NT2/D1 (cell line): ENCODE measurements around the gene ZDHHC18.
A peak's percentile ranks its signal among the peaks of the same experiment; 100 is the strongest.

Experiments used
- DNase-seq: peaks from one replicate; pipeline ENCODE4 v3.0.0-alpha.2; 2011; ENCODE audit warnings: low read depth, low spot score
- H3K27me3 ChIP-seq: 2 replicates; pipeline ENCODE4 v1.6.0; 2011; ENCODE audit warnings: mild to moderate bottlenecking; ENCODE audit not compliant: insufficient read length, insufficient read depth
- H3K36me3 ChIP-seq: 2 replicates; pipeline ENCODE4 v1.6.1; 2011; ENCODE audit warnings: mild to moderate bottlenecking, low read length, mixed read lengths; ENCODE audit not compliant: insufficient read depth, insufficient read length
- H3K4me1 ChIP-seq: 2 replicates; pipeline ENCODE4 v1.5.1; 2011; ENCODE audit not compliant: insufficient read depth, insufficient read length
- H3K4me3 ChIP-seq: 2 replicates; pipeline ENCODE4 v1.5.1; 2011; ENCODE audit warnings: low read depth; ENCODE audit not compliant: insufficient read length
- H3K9ac ChIP-seq: 2 replicates; pipeline ENCODE4 v1.6.0; 2011; ENCODE audit warnings: low read depth; ENCODE audit not compliant: insufficient read length
- H3K9me3 ChIP-seq: 2 replicates; pipeline ENCODE4 v1.5.1; 2011; ENCODE audit warnings: mild to moderate bottlenecking, low read length; ENCODE audit not compliant: insufficient read depth
- SUZ12 ChIP-seq: IDR thresholded peaks from 2 replicates; pipeline ENCODE4 v1.6.1; 2011; ENCODE audit not compliant: insufficient read length, insufficient read depth; ENCODE audit errors: extremely low read depth
- YY1 ChIP-seq: IDR thresholded peaks from 2 replicates; pipeline ENCODE4 v1.6.1; 2011; ENCODE audit not compliant: insufficient read length, insufficient read depth
- ZNF274 ChIP-seq: IDR thresholded peaks from 2 replicates; pipeline ENCODE4 v1.6.1; 2011; ENCODE audit warnings: mild to moderate bottlenecking, low read depth, low read length

ZDHHC18 gene

DNA sequence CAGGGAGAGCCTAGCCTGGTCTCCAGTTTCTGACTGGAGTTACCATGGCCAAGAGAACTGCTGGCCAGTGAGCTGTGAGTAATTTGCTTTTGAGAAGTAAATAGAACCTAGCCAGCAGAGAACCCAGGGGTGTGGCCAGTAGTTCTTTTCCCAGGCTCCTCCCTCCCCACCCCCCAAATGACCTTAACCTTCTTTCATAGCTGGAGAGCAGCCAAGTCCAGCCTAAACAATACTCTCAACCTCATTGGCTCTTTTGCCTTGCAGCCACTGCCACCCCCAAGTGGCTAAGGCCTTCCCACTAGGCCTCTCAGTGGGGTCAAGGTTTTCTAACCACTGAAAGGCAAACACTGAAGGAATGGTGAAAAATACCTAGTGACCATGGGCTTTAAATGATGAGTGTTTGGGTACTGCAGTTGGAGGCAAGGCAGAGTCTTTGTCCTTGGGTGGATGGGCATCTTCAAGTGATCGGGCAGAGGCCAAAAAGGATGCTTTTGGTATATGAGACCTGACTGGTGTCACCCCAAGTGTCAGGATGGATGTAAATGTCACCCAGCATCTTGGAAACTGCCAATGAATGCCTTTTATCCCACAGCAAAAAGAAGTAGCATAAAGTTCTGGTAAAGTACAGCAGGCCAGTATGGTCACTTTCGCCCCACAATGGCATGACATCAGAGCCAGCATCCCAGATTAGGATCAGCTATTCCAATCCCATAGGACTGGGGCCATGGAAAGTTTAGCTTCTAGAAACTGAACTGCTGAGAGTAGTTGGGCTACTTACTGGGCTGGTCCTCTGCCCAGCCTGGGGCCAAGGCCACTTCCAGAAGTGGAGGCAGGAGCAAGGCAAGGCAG, 42.2 kb upstream of the ZDHHC18 start:
- Histone ChIP-seq H3K27me3 (no peaks in the 10 kb centered on the region), H3K9me3 (no peaks in the 10 kb centered on the region), H3K4me3 (no peak overlapping the region), H3K36me3 (peaks cover 41% of the 10 kb centered on the region), H3K9ac (no peak overlapping the region), H3K4me1 (peaks cover 19% of the 10 kb centered on the region)
- DNase-seq = peak; percentile 75
- TF ChIP-seq ZNF274 = no peak
- no peak for TF ChIP-seq SUZ12
- TF ChIP-seq YY1 = no peak

DNA sequence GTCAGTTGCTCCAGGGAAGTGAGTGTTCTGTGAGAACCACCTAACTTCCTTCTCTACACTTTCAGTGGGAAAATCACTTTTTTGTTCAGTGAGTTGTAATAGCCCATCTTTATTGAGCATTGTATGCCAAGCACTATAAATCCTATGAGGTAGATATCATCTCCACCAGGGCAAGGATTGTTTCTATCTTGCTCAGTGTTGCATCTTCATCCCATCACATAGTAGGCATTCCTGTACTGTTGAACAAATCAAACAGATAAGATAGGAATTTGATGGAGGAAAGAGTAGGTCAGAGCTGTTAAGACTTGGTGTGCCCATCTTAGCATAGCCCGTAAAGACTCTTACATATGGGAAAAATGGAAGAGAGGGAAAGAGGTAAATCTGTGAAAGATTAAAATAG, 41.6 kb upstream of the ZDHHC18 start:
- Histone ChIP-seq H3K4me3 (no peak overlapping the region), H3K9me3 (no peaks in the 10 kb centered on the region), H3K36me3 (peaks cover 35% of the 10 kb centered on the region), H3K9ac (no peak overlapping the region), H3K27me3 (no peaks in the 10 kb centered on the region), H3K4me1 (peaks cover 19% of the 10 kb centered on the region)
- TF ChIP-seq SUZ12 = no peak
- no peak for TF ChIP-seq YY1
- no peak for DNase-seq

DNA sequence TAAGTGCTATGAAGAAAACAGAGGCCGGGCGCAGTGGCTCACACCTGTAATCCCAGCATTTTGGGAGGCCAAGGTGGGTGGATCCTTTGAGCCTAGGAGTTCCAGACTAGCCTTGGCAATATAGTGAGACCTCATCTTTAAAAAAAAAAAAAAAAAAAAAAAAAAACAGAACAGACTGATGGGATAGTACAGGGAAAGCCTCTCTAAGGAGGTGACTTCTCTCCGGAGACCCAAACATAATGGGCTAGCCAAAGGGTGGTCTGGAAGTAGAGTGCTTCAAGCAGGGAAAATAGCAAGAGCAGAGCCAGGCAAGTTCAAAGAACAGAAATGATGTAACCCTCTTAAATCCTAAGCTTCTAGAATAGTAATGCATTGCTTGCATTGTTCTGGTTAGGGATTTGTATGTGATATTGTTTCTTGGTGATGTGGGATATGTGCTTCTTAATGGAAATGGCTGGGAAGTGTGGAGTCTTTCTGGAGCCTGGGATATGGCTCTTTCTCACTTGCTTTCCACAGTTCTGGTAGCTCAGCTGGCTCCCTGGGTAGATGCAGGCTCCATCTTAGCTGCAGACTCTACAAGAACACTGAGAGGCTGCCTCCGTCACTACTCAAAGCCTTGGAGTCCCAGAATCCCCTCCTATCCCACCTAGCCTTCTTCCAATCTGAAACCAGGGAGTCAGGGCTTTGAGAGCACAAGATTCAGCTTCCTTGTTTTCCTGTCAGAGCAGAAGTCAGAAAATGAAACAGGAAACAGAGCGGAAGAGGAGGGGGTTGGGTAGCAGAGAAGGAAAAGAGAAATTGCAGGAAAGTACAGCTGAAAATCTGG, 40.7 kb upstream of the ZDHHC18 start:
- Histone ChIP-seq H3K27me3 (no peaks in the 10 kb centered on the region), H3K4me3 (no peak overlapping the region), H3K36me3 (peaks cover 29% of the 10 kb centered on the region), H3K9me3 (no peaks in the 10 kb centered on the region), H3K4me1 (peaks cover 19% of the 10 kb centered on the region), H3K9ac (peak overlapping the region; percentile 14)
- TF ChIP-seq SUZ12 (no peak), YY1 (no peak), ZNF274 (no peak)
- DNase-seq = no peak

DNA sequence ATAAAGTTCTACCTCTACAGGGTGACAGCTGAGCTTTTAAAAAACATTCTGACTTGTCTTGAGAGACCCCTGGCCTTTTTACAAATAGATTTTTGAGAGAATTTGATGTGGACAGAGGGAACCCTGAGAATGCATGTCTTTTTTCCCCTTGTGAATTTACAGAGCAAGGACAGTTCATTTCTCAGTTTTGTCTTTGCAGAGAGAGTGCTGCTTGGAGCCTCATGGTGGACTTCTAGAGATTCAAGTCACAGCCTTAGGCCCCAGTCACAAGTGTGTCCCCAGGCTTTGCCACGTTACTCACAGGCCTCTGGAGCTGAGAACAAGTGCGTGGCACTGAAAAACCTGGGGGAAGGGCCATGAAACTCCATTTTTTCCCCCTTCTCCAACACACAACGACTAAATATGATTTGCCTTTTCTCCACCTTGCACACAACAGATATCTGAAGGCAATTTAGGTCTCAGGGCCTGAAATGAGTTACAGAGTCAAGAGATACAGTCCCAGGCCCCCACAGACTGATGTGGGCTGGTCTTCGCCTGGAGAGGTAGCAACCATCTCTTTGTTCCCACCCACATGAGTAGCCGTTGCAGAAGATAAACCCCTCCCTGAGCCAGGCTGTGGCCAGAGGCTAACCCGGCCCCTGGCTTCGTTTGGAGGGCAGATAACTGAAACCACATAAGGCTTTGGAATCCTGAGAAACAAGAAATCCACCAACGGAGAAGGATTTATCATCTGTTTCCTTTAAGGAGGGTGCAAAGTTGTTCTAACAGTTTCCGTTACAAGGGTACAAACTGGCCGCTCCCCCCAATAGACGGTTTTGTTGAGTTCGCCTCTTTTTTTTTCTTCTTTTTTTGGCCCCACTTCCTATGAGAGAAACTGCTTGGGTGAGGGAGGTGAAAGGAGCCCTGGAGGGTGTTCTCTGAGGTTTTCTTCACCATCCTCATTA, 39.8 kb upstream of the ZDHHC18 start:
- DNase-seq = no peak
- no peaks in the 10 kb centered on the region for H3K9me3 ChIP-seq
- H3K36me3 ChIP-seq = peaks cover 24% of the 10 kb centered on the region
- TF ChIP-seq ZNF274 (no peak), YY1 (no peak), SUZ12 (no peak)
- peaks cover 19% of the 10 kb centered on the region for H3K4me1 ChIP-seq
- peak overlapping the region; percentile 95 for H3K9ac ChIP-seq
- peak overlapping the region; percentile 91 for H3K4me3 ChIP-seq
- no peaks in the 10 kb centered on the region for H3K27me3 ChIP-seq

DNA sequence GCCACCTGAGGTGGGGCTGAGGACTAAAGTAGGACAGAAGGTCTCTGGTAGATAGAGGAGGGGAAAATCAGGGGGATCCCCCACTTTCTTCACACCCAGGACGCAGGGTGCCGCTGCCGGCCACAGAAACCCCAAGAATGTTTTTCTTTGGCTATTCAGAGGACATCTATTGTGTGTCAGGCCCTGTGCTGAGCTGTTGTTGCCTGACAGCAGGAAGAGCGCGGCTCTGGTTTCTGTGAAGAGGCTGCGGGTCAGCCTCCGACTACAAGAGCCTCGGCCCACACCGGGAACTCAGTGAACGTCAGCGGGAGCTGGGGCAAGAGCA, 39.1 kb upstream of the ZDHHC18 start:
- peaks cover 18% of the 10 kb centered on the region for H3K36me3 ChIP-seq
- no peaks in the 10 kb centered on the region for H3K9me3 ChIP-seq
- TF ChIP-seq SUZ12 = no peak
- no peak for TF ChIP-seq YY1
- TF ChIP-seq ZNF274 = no peak
- peaks cover 19% of the 10 kb centered on the region for H3K4me1 ChIP-seq
- H3K4me3 ChIP-seq = peak overlapping the region; percentile 91
- no peaks in the 10 kb centered on the region for H3K27me3 ChIP-seq
- DNase-seq = no peak
- H3K9ac ChIP-seq = peak overlapping the region; percentile 95

DNA sequence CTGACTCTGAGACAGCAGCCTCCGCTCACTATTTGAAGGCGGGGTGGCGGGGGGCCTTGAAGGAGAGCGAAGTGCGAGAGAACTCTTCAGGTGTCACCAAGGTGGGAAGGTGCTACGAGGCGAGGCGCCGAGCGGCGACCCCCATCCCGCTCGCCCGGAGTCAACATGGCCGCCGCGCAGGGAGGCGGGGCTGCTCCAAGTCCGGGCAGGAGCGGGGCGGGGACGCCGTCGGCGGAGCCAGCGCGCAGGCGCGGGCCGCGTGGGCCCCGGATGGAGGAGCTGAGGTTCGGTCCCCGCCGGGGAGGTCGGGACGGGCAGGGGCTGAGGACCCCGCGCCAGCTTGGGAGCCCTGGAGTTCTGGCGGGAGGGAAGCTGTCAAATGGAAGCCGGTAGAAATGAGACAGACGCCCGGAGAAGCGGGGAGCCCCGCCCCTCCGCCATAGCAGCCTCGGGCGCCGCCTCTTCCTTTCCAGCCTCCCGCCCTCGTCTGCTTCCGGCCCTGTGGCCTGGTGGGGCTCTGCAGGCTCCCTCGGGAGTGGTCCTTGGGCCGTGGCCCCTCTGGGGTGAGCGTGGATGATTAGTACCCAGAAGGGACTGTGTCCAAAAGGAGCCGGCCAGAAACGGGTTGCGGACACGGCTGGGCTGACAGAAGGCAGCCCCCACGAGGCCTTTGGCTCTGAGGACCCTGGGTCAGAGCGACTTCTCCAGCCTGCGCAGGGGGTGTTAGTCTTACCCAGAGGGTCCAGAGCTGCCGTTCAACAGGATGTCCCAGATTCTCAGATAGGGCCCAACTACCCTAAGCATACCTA, 38.6 kb upstream of the ZDHHC18 start, which contains the start of gene PIGV:
Gene PIGV (plus strand): TSS at position 245 of the 809 bp plus-strand sequence. CDS start 2,866 bp downstream, outside the sequence.
- Histone ChIP-seq H3K4me1 (peaks cover 19% of the 10 kb centered on the region), H3K36me3 (peaks cover 16% of the 10 kb centered on the region), H3K9ac (peak within 1 kb of the TSS; percentile 95), H3K9me3 (no peaks in the 10 kb centered on the region), H3K27me3 (no peaks in the 10 kb centered on the region), H3K4me3 (peak within 1 kb of the TSS; percentile 91)
- DNase-seq = peak; percentile 93
- TF ChIP-seq YY1 = peak; percentile 92
- no peak for TF ChIP-seq ZNF274
